HG03066 (cell line): Measurements from ENCODE around the gene TSNAXIP1.
A peak's percentile ranks its signal among the peaks of the same experiment; 100 is the strongest.

Experiments used
- ATAC-seq: cut with Tn5 transposase; IDR thresholded peaks from one replicate; pipeline ENCODE4 v1.9.1; 2021; ENCODE audit warnings: low read depth; ENCODE audit not compliant: unreplicated experiment

TSNAXIP1 gene

GRCh38 chr16:67806428-67807147, at the start of gene TSNAXIP1, which contains the start of gene RANBP10:
TSS of gene TSNAXIP1 (plus strand) at chr16:67806889. CDS start at chr16:67807150, 261 bp downstream.
TSS of gene RANBP10 (minus strand) at chr16:67806560. CDS start at chr16:67806536, 24 bp downstream.
- peak; percentile 87 for ATAC-seq

GRCh38 chr16:67758006-67758405, 48.7 kb upstream of the TSNAXIP1 start:
- ATAC-seq: no peak

- no peak for ATAC-seq
Observed at GRCh38 chr16:67758966-67759365, 47.7 kb upstream of the TSNAXIP1 start.

GRCh38 chr16:67760206-67760955, 46.3 kb upstream of the TSNAXIP1 start:
- ATAC-seq: no peak

GRCh38 chr16:67760956-67761230, 45.8 kb upstream of the TSNAXIP1 start:
- no peak for ATAC-seq

- no peak for ATAC-seq
Observed at GRCh38 chr16:67761924-67762323, 44.8 kb upstream of the TSNAXIP1 start.

- ATAC-seq: no peak
Observed at GRCh38 chr16:67762385-67762784, 44.3 kb upstream of the TSNAXIP1 start.

GRCh38 chr16:67763066-67763465, 43.6 kb upstream of the TSNAXIP1 start:
- ATAC-seq: no peak

- ATAC-seq: no peak
Observed at GRCh38 chr16:67764158-67764667, 42.5 kb upstream of the TSNAXIP1 start.

- no peak for ATAC-seq
Observed at GRCh38 chr16:67766291-67766690, 40.4 kb upstream of the TSNAXIP1 start.

- no peak for ATAC-seq
Observed at GRCh38 chr16:67767953-67768352, 38.7 kb upstream of the TSNAXIP1 start.

- no peak for ATAC-seq
Observed at GRCh38 chr16:67770346-67770991, 36.2 kb upstream of the TSNAXIP1 start.

- no peak for ATAC-seq
Observed at GRCh38 chr16:67773099-67773498, 33.6 kb upstream of the TSNAXIP1 start.

GRCh38 chr16:67773569-67774456, 32.9 kb upstream of the TSNAXIP1 start:
- no peak for ATAC-seq

- ATAC-seq: no peak
Observed at GRCh38 chr16:67774457-67774853, 32.2 kb upstream of the TSNAXIP1 start.

- no peak for ATAC-seq
Observed at GRCh38 chr16:67775273-67775672, 31.4 kb upstream of the TSNAXIP1 start.

- no peak for ATAC-seq
Observed at GRCh38 chr16:67779256-67780014, 27.3 kb upstream of the TSNAXIP1 start.

GRCh38 chr16:67780847-67781564, 25.7 kb upstream of the TSNAXIP1 start:
- ATAC-seq: no peak

GRCh38 chr16:67781565-67781921, 25.1 kb upstream of the TSNAXIP1 start:
- ATAC-seq: no peak
